ENCODE data around the gene DEXI.

GRCh38 chr16:10950393-10950792 lies 8.1 kb upstream of the DEXI start:
- TF ChIP-seq CTCF (IDR thresholded peaks at IDR 0.05 in 4 of 5, conservative IDR thresholded peaks at IDR 0.05 in 1 of 5) (no peak), POLR2A (IDR thresholded peaks at IDR 0.05) (no peak)
